Stimulated activated naive CD4-positive, alpha-beta T cell (primary cell): Measurements from ENCODE around the gene RABEPK.
A peak's percentile ranks its signal among the peaks of the same experiment; 100 is the strongest.
"Not testable (repeated sequence)": the region's sequence is repeated elsewhere in the genome, so short reads cannot be mapped to it uniquely, and the experiment has no call there.

Source experiments
- DNase-seq, 6 experiments: peaks; one replicate each; lab custom pipeline; 2025; lab: John Stamatoyannopoulos, UW

Gene RABEPK

GRCh38 chr9:125194466-125194865 is 5.9 kb upstream of the RABEPK start:
- DNase-seq: not testable (repeated sequence)

- peak in 3 of 6 experiments; percentile 39 to 72 (median 57) for DNase-seq
Measured at GRCh38 chr9:125195591-125195990, 4.8 kb upstream of the RABEPK start.

GRCh38 chr9:125202846-125203618 is 2.7 kb downstream of the RABEPK start:
- no peak for DNase-seq

- DNase-seq: no peak
Measured at GRCh38 chr9:125204477-125204876, 4.1 kb downstream of the RABEPK start.

- DNase-seq: no peak
Measured at GRCh38 chr9:125214186-125214585, 13.8 kb downstream of the RABEPK start.

GRCh38 chr9:125218621-125219020 is 18.3 kb downstream of the RABEPK start:
- no peak for DNase-seq

GRCh38 chr9:125224858-125225257 is 24.5 kb downstream of the RABEPK start:
- DNase-seq: not testable (repeated sequence)

- no peak for DNase-seq
Measured at GRCh38 chr9:125227761-125228160, 27.4 kb downstream of the RABEPK start.

- no peak for DNase-seq
Measured at GRCh38 chr9:125233678-125234077, 33.3 kb downstream of the RABEPK start.

- not testable (repeated sequence) for DNase-seq
Measured at GRCh38 chr9:125234099-125234498, 33.8 kb downstream of the RABEPK start.

- DNase-seq: no peak
Measured at GRCh38 chr9:125235804-125236519, 35.6 kb downstream of the RABEPK start.

GRCh38 chr9:125236520-125237159 is 36.3 kb downstream of the RABEPK start:
- not testable (repeated sequence) for DNase-seq

GRCh38 chr9:125238127-125238914 is 38.0 kb downstream of the RABEPK start:
- DNase-seq: peak in 1 of 6 experiments; percentile 9

- DNase-seq: no peak
Measured at GRCh38 chr9:125238915-125239446, 38.6 kb downstream of the RABEPK start.

- no peak for DNase-seq
Measured at GRCh38 chr9:125239631-125240597, 39.6 kb downstream of the RABEPK start.

- peak in 4 of 6 experiments; percentile 50 to 66 (median 54) for DNase-seq
Measured at GRCh38 chr9:125240649-125240999, 40.3 kb downstream of the RABEPK start.

- DNase-seq: peak; percentile 97 to 100 (median 98)
Measured at GRCh38 chr9:125241000-125241862, 40.9 kb downstream of the RABEPK start, which contains the start of gene HSPA5. Gene HSPA5 (minus strand): TSS chr9:125241343. CDS start chr9:125241126, 217 bp downstream.

GRCh38 chr9:125241863-125242739 is 41.8 kb downstream of the RABEPK start:
- peak in 1 of 6 experiments; percentile 44 for DNase-seq
